Thoracic aorta (tissue), 2 donors: ENCODE results near the gene RASA3. TPM values are rescaled to one million over a fixed set of nuclear protein-coding genes. Genes with fewer than 3 reads are reported as not detected.

Experiments
- ATAC-seq: fragments of 150-250 bp; one replicate; pipeline ENCODE4 v1.8.0; 2017; ENCODE audit warnings: low read depth; ENCODE audit not compliant: insufficient number of reproducible peaks, low FRiP score
- DNase-seq: peaks from one replicate; pipeline ENCODE4 v3.0.0-alpha.2; 2020; ENCODE audit warnings: low spot score
- H3K27ac ChIP-seq, 2 donors: fragments of 200-600 bp; sonication (generic); 1 replicate in 1 of 2; 2 replicates in 1 of 2; pipeline ENCODE4 v1.5.1; 2016; ENCODE audit warnings: mild to moderate bottlenecking in 2 of 2, moderate library complexity in 2 of 2
- H3K27me3 ChIP-seq: fragments of 200-600 bp; sonication (generic); replicated peaks from 2 replicates; pipeline ENCODE4 v1.6.0; 2016; ENCODE audit warnings: mild to moderate bottlenecking; ENCODE audit not compliant: insufficient read depth
- H3K36me3 ChIP-seq: fragments of 200-600 bp; sonication (generic); one replicate; pipeline ENCODE4 v1.5.1; 2016
- H3K4me1 ChIP-seq, 2 donors: fragments of 200-600 bp; sonication (generic); 1 replicate in 1 of 2; 2 replicates in 1 of 2; pipeline versions ENCODE4 v1.5.1 to v1.6.0; 2016; ENCODE audit warnings: low read depth in 2 of 2, mild to moderate bottlenecking in 1 of 2; ENCODE audit not compliant: control insufficient read depth in 1 of 2
- H3K4me3 ChIP-seq: fragments of 200-600 bp; sonication (generic); 2 replicates; pipeline ENCODE4 v1.5.1; 2016; ENCODE audit warnings: mild to moderate bottlenecking
- H3K9me3 ChIP-seq: fragments of 200-600 bp; sonication (generic); 2 replicates; pipeline ENCODE4 v1.5.1; 2016
- CTCF ChIP-seq: fragments of 200-600 bp; sonication (generic); IDR thresholded peaks from one replicate; pipeline ENCODE4 v1.5.1; 2019; ENCODE audit warnings: antibody characterized with exemption
- total RNA-seq, 2 donors: library from RNA; depleted of rRNA; stranded (reverse); fragments of >200 nt; gene quantifications; one replicate each; pipeline versions ENCODE4 v1.1.0 to v1.2.3, GENCODE V29; 2016

Gene RASA3
- total RNA-seq, 2 donors from 2014 or later, result 38.9 to 48.6 TPM

- DNase-seq, result no peak
- ATAC-seq, result no peak
- Histone ChIP-seq H3K4me3 (no peak overlapping the region), H3K4me1 (no peaks in the 10 kb centered on the region), H3K36me3 (peaks cover 29% of the 10 kb centered on the region), H3K27ac (no peak overlapping the region), H3K27me3 (no peaks in the 10 kb centered on the region), H3K9me3 (no peaks in the 10 kb centered on the region)
- no peak for TF ChIP-seq CTCF
These were observed 127.8 kb downstream of the RASA3 start for GRCh38 chr13:114004420-114005205.

GRCh38 chr13:114002771-114003321 is 129.6 kb downstream of the RASA3 start:
- DNase-seq, result no peak
- no peak overlapping the region for H3K27ac ChIP-seq
- peaks cover 0 to 9% of the 10 kb centered on the region in 2 donors for H3K4me1 ChIP-seq
- no peak for TF ChIP-seq CTCF
- no peak overlapping the region for H3K4me3 ChIP-seq
- peaks cover 20% of the 10 kb centered on the region for H3K36me3 ChIP-seq
- H3K9me3 ChIP-seq, result no peaks in the 10 kb centered on the region
- no peak for ATAC-seq
- no peaks in the 10 kb centered on the region for H3K27me3 ChIP-seq

- H3K27me3 ChIP-seq, result no peaks in the 10 kb centered on the region
- H3K4me3 ChIP-seq, result no peak overlapping the region
- no peak for TF ChIP-seq CTCF
- no peak for ATAC-seq
- no peaks in the 10 kb centered on the region for H3K9me3 ChIP-seq
- no peak for DNase-seq
- H3K36me3 ChIP-seq, result peaks cover 17% of the 10 kb centered on the region
- peaks cover 0 to 15% of the 10 kb centered on the region in 2 donors for H3K4me1 ChIP-seq
- no peak overlapping the region for H3K27ac ChIP-seq
These were observed 130.3 kb downstream of the RASA3 start for GRCh38 chr13:114002009-114002544.

- Histone ChIP-seq H3K4me1 (peaks cover 0 to 15% of the 10 kb centered on the region in 2 donors), H3K4me3 (no peak overlapping the region), H3K36me3 (peaks cover 18% of the 10 kb centered on the region), H3K9me3 (no peaks in the 10 kb centered on the region), H3K27ac (no peak overlapping the region), H3K27me3 (no peaks in the 10 kb centered on the region)
- DNase-seq, result no peak
- no peak for TF ChIP-seq CTCF
- ATAC-seq, result no peak
These were observed 131.0 kb downstream of the RASA3 start for GRCh38 chr13:114001331-114002008.
